ENCODE data around the gene GRIP1.

The GRIP1 gene

GRCh38 chr12:66714709-66715108 lies 35.8 kb upstream of the GRIP1 start:
- Histone ChIP-seq H3K27me3 (no peaks in the 10 kb centered on the region), H3K4me1 (peaks cover 0 to 9% (median 7%) of the 10 kb centered on the region in 10 experiments; a peak in 14 of 20 replicates), H4K20me1 (no peaks in the 10 kb centered on the region), H3K9me3 (replicated peaks in 1 of 11) (peaks cover 0 to 8% (median 6%) of the 10 kb centered on the region in 11 experiments; a peak in 7 of 22 replicates), H3K9ac (no peak overlapping the region), H3K4me3 (peak overlapping the region in 1 of 10 experiments; percentile 46; a peak in 2 of 20 replicates), H3K27ac (peak overlapping the region in 3 of 11 experiments; percentile 55 to 59 (median 56); a peak in 4 of 22 replicates), H3K4me2 (peak overlapping the region in 10 of 11 experiments; percentile 8 to 76 (median 59); a peak in 11 of 22 replicates), H3K36me3 (no peaks in the 10 kb centered on the region)
- TF ChIP-seq Cebpa-rat (IDR thresholded peaks at IDR 0.05), result no peak

GRCh38 chr12:66713984-66714383 lies 35.1 kb upstream of the GRIP1 start:
- Histone ChIP-seq H3K36me3 (no peaks in the 10 kb centered on the region), H3K4me3 (peak overlapping the region in 8 of 10 experiments; percentile 18 to 50 (median 34); a peak in 9 of 20 replicates), H3K27me3 (no peaks in the 10 kb centered on the region), H3K9ac (peak overlapping the region in 10 of 11 experiments; percentile 20 to 60 (median 40); a peak in 12 of 22 replicates), H3K4me1 (peaks cover 0 to 9% (median 7%) of the 10 kb centered on the region in 10 experiments; a peak in 14 of 20 replicates), H4K20me1 (no peaks in the 10 kb centered on the region), H3K9me3 (replicated peaks in 1 of 11) (peaks cover 0 to 8% (median 6%) of the 10 kb centered on the region in 11 experiments; a peak in 7 of 22 replicates), H3K4me2 (peak overlapping the region; percentile 45 to 76 (median 59); a peak in 20 of 22 replicates), H3K27ac (peak overlapping the region in 10 of 11 experiments; percentile 11 to 61 (median 52); a peak in 17 of 22 replicates)
- TF ChIP-seq Cebpa-rat (IDR thresholded peaks at IDR 0.05), result no peak

GRCh38 chr12:66709893-66710292 lies 31.0 kb upstream of the GRIP1 start:
- Histone ChIP-seq H3K9me3 (replicated peaks in 1 of 11) (peaks cover 0 to 14% (median 7%) of the 10 kb centered on the region in 11 experiments; a peak in 12 of 22 replicates), H3K4me2 (no peak overlapping the region), H3K4me1 (peaks cover 0 to 9% (median 7%) of the 10 kb centered on the region in 10 experiments; a peak in 14 of 20 replicates), H3K27ac (no peak overlapping the region), H3K36me3 (no peaks in the 10 kb centered on the region), H4K20me1 (no peaks in the 10 kb centered on the region), H3K4me3 (no peak overlapping the region), H3K27me3 (no peaks in the 10 kb centered on the region), H3K9ac (no peak overlapping the region)
- TF ChIP-seq Cebpa-rat (IDR thresholded peaks at IDR 0.05), result no peak

- no peaks in the 10 kb centered on the region for H3K36me3 ChIP-seq
- no peaks in the 10 kb centered on the region for H4K20me1 ChIP-seq
- H3K4me3 ChIP-seq, result no peak overlapping the region
- H3K27me3 ChIP-seq, result no peaks in the 10 kb centered on the region
- H3K9me3 ChIP-seq (replicated peaks in 1 of 11), result peaks cover 0 to 11% (median 4%) of the 10 kb centered on the region in 11 experiments; a peak in 7 of 22 replicates
- 0 out of 22 replicates have a peak overlapping the region, but pooled peaks of 1 of the 11 experiments have one; percentile 12 for H3K27ac ChIP-seq
- peaks cover 0 to 9% (median 7%) of the 10 kb centered on the region in 10 experiments; a peak in 14 of 20 replicates for H3K4me1 ChIP-seq
- no peak for TF ChIP-seq Cebpa-rat (IDR thresholded peaks at IDR 0.05)
- no peak overlapping the region for H3K9ac ChIP-seq
- no peak overlapping the region for H3K4me2 ChIP-seq
Measured at GRCh38 chr12:66709457-66709773, 30.5 kb upstream of the GRIP1 start.

GRCh38 chr12:66708704-66709456 lies 30.0 kb upstream of the GRIP1 start:
- TF ChIP-seq Cebpa-rat (IDR thresholded peaks at IDR 0.05), result no peak
- Histone ChIP-seq H3K9ac (no peak overlapping the region), H3K4me2 (no peak overlapping the region), H3K4me3 (no peak overlapping the region), H3K4me1 (peaks cover 0 to 9% (median 7%) of the 10 kb centered on the region in 10 experiments; a peak in 14 of 20 replicates), H4K20me1 (no peaks in the 10 kb centered on the region), H3K9me3 (replicated peaks in 1 of 11) (peaks cover 0 to 11% (median 4%) of the 10 kb centered on the region in 11 experiments; a peak in 7 of 22 replicates), H3K27ac (0 out of 22 replicates have a peak overlapping the region, but pooled peaks of 1 of the 11 experiments have one; percentile 12), H3K36me3 (no peaks in the 10 kb centered on the region), H3K27me3 (no peaks in the 10 kb centered on the region)

- no peak overlapping the region for H3K27ac ChIP-seq
- H3K27me3 ChIP-seq, result no peaks in the 10 kb centered on the region
- H4K20me1 ChIP-seq, result no peaks in the 10 kb centered on the region
- H3K9me3 ChIP-seq (replicated peaks in 1 of 11), result peaks cover 0 to 11% (median 4%) of the 10 kb centered on the region in 11 experiments; a peak in 7 of 22 replicates
- TF ChIP-seq Cebpa-rat (IDR thresholded peaks at IDR 0.05), result no peak
- H3K36me3 ChIP-seq, result no peaks in the 10 kb centered on the region
- H3K4me1 ChIP-seq, result no peaks in the 10 kb centered on the region
- H3K9ac ChIP-seq, result no peak overlapping the region
- H3K4me2 ChIP-seq, result no peak overlapping the region
- H3K4me3 ChIP-seq, result no peak overlapping the region
Measured at GRCh38 chr12:66707002-66707697, 28.3 kb upstream of the GRIP1 start.

- Histone ChIP-seq H4K20me1 (no peaks in the 10 kb centered on the region), H3K9me3 (replicated peaks in 1 of 11) (peaks cover 0 to 11% (median 7%) of the 10 kb centered on the region in 11 experiments; a peak in 7 of 22 replicates), H3K4me2 (no peak overlapping the region), H3K36me3 (no peaks in the 10 kb centered on the region), H3K4me1 (no peaks in the 10 kb centered on the region), H3K9ac (no peak overlapping the region), H3K27ac (no peak overlapping the region), H3K4me3 (no peak overlapping the region), H3K27me3 (no peaks in the 10 kb centered on the region)
- no peak for TF ChIP-seq Cebpa-rat (IDR thresholded peaks at IDR 0.05)
Measured at GRCh38 chr12:66699738-66700482, 21.0 kb upstream of the GRIP1 start.

GRCh38 chr12:66698558-66698957 lies 19.7 kb upstream of the GRIP1 start:
- Histone ChIP-seq H3K4me2 (no peak overlapping the region), H4K20me1 (no peaks in the 10 kb centered on the region), H3K36me3 (no peaks in the 10 kb centered on the region), H3K27me3 (no peaks in the 10 kb centered on the region), H3K9me3 (replicated peaks in 1 of 11) (peaks cover 0 to 11% (median 7%) of the 10 kb centered on the region in 11 experiments; a peak in 7 of 22 replicates), H3K4me3 (no peak overlapping the region), H3K4me1 (peaks cover 0 to 5% (median 2%) of the 10 kb centered on the region in 10 experiments; a peak in 13 of 20 replicates), H3K9ac (no peak overlapping the region), H3K27ac (no peak overlapping the region)
- TF ChIP-seq Cebpa-rat (IDR thresholded peaks at IDR 0.05), result no peak

Data from BLaER1 treated with 17β-estradiol and CSF1 and Interleukin-3, amounts not matched to agents 10 nM and 100 nM (cell line).